K562 (cell line): ENCODE results near the gene BRD3.

Experiments used
- CTCF ChIP-seq, 3 experiments: IDR thresholded peaks in 2 of 3; conservative IDR thresholded peaks in 1 of 3; 2 replicates each; pipeline ENCODE4 v1.5.1; 2011 to 2012; ENCODE audit warnings: low read length in 3 of 3, mild to moderate bottlenecking in 3 of 3, control low read depth in 2 of 3, improper control_type of control experiment in 1 of 3, inconsistent platforms in 1 of 3, low read depth in 1 of 3, mixed read lengths in 1 of 3, moderate library complexity in 1 of 3; ENCODE audit not compliant: insufficient read depth in 2 of 3
- CUX1 ChIP-seq: fragments of 200-800 bp; sonication (Bioruptor generic); IDR thresholded peaks from 2 replicates; pipeline ENCODE4 v1.6.1; 2016; ENCODE audit warnings: missing genetic modification characterization, missing compliant biosample characterization
- EP300 ChIP-seq: IDR thresholded peaks from 2 replicates; pipeline ENCODE4 v1.6.1; 2012; ENCODE audit warnings: low read length, improper control_type of control experiment
- POLR2A ChIP-seq: fragments of 450-650 bp; conservative IDR thresholded peaks from 2 replicates; pipeline ENCODE4 v1.6.1; 2016
- TF ChIP-seq, protein P1 (sequence below): sonication (generic); formaldehyde crosslinking; IDR thresholded peaks from 2 replicates; pipeline ENCODE4 v1.8.1; 2022; ENCODE audit warnings: missing genetic modification reagents

DNA sequence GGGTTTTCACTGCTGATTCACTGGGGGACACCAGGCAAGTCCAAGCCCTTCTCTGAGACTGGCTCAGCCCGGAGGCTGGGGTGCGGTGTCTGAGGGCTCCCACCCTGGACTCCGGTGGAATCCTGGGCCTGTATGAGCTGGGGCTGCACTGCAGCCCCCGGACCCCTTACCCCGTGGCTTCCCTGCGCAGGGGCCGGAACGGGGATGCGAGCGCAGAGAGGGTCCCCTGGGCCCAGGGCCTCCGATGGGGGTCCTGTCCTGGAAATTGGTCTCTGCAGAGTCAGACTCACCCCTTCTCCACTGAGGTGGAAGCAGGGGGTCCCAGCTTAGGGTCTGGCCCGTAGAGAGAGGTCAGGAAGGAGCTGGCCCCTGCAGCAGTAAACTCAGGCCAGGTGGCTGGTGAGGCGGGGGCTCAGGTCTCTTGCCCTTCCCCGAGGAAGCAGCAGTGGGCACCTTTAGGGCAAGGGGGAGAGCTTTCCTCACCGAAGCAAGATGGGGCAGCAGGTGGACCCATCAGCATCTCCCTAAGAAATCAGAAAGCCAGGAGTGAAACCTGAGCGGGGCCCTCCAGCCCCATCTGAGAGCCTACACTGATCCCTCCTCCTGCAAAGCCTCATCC lies 74.1 kb downstream of the BRD3 start:
- no peak for TF ChIP-seq POLR2A
- no peak for TF ChIP-seq CTCF (IDR thresholded peaks at IDR 0.05 in 2 of 3, conservative IDR thresholded peaks at IDR 0.05 in 1 of 3; ENCODE audit: insufficient read depth in 2 of 3, low read depth in 1 of 3, low read length in 3 of 3)
- TF ChIP-seq, protein P1, sequence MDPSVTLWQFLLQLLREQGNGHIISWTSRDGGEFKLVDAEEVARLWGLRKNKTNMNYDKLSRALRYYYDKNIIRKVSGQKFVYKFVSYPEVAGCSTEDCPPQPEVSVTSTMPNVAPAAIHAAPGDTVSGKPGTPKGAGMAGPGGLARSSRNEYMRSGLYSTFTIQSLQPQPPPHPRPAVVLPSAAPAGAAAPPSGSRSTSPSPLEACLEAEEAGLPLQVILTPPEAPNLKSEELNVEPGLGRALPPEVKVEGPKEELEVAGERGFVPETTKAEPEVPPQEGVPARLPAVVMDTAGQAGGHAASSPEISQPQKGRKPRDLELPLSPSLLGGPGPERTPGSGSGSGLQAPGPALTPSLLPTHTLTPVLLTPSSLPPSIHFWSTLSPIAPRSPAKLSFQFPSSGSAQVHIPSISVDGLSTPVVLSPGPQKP (CRISPR knock-in tag), result no peak
- TF ChIP-seq EP300, result no peak
- no peak for TF ChIP-seq CUX1 (CRISPR knock-in tag)
